T47D (cell line): ENCODE data around the gene ERP44.
"Not testable (repeated sequence)": the region's sequence is repeated elsewhere in the genome, so short reads cannot be mapped to it uniquely, and the experiment has no call there.

ENCODE experiments used
- DNase-seq, 2 experiments: peaks; one replicate each; pipeline versions ENCODE4 v3.0.0 to v3.0.0-alpha.2; 2011 to 2012; ENCODE audit warnings: low read depth in 1 of 2, low spot score in 1 of 2
- JUND ChIP-seq: IDR thresholded peaks from 2 replicates; pipeline ENCODE4 v1.6.1; 2012; ENCODE audit warnings: low read depth
- in situ Hi-C: cut with HindIII; loops from 2 replicates; pipeline ENCODE4 v1.10.0; 2016; ENCODE audit warnings: low sequenced_read_pairs, low pct_unique_long_range_greater_than_20kb

ERP44 gene

DNA sequence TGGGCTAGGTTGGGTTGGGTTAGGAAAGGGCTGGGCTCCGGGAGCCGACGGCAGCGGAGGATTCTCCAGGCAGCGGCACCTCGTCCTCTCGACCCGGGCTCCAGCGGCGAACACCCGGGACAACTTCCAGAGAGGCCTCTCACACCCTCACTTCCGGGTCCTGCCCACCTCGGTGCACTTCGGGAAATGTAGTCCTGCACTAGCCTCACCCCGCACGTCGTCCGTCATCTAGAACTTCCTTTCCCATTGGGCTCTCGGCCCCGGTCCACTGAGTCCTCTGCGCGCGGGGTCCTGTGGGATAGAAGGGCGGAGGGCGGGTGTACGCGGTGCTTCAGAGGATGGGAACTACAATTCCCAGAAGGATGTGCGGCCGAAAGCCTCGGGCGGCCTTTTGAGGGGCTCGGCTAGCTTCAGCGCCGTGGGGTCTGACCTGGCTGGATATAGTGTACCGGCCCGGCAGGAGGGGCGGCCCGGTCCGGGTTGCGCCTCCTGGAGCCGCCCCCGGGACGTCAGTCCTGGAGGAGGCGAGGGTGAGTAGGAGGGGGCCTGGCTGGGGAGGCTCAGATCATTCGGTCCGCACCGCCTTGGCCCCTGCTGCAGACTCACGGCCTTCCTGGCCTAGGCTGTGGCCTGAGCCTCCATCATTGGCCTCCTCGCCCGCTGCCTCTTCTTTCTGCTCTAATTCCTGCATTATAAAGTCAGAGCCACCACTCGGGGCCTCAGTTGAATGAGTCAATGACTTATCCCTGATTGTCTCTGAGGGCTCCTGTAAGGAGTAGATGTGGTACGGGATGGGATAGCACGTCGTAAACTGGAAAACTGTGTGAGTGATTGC, at the start of gene ERP44, which contains the start of gene INVS:
Gene ERP44 (minus strand): TSS at position 114 of the 835 bp plus-strand sequence. CDS start 160 bp downstream, outside the sequence.
Gene INVS (plus strand): TSS at position 357 of the 835 bp plus-strand sequence. CDS start 5,279 bp downstream, outside the sequence.
- in situ Hi-C loops = no loop called here
- peak; percentile 76 to 98 for DNase-seq
- no peak for TF ChIP-seq JUND

DNA sequence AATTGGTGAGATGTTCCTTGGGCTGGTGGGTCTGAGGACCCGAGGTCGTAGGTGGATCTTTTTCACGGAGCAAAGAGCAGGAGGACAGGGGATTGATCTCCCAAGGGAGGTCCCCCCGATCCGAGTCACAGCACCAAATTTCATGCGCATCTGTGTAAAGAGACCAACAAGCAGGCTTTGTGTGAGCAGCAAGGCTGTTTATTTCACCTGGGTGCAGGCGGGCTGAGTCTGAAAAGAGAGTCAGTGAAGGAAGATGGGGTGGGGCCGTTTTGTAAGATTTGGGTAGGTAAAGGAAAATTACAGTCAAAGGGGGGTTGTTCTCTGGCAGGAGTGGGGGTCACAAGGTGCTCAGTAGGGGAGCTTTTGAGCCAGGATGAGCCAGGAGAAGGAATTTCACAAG, 47.2 kb upstream of the ERP44 start:
- DNase-seq, in situ Hi-C loops: not testable (repeated sequence)

DNA sequence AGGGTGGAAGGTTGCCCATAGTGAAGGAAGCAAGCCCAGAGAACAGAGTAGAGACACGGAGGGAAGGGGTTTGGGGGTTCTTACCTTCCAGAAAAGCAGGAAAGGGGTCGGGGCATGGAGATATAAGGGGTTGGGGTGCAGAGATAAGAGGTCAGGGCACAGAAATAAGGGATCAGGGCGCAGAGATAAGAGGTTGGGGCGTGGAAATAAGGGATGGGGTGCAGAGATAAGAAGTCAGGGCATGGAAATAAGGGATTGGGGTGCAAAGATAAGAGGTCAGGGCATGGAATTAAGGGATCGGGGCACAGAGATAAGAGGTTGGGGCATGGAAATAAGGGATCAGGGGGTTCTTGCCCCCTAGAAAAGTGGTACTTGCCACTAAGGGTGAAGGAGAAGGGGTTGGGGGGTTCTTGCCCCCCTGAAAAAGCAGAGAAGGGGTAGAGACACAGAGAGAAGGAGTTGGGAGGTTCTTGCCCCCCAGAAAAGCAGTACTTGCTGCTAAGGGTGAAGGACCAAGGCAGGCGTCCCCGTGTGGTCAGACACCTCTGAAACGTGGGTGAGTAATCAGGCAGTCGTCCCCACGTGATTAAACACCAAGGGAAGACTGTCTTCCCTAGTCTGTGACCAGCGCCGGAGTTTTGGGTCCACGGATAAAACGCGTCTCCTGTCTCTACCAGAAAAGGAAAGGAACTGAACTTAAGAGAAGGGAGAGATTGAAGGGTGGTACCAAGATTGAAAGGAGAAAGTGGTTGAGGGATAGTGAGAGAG, 46.6 kb upstream of the ERP44 start:
- in situ Hi-C loops, DNase-seq: not testable (repeated sequence)

DNA sequence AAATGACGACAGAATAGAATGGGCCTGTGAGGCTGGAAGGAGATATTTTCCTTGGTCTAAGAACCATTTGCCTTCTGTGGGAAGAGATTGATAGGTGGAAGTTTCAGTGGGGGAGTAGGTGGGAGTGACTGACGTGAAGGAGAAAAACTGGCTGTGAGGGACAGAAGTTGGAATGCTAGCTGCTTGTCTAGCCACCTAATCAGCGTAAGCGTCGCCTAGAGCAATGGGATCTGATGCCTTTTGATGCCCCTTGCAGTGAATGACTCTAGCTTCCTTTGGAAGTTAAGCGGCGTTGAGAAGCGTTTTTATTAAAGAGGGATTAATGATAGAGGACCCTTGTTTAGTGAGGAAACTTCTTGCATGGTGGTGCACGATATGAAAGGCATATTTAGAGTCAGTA, 43.1 kb upstream of the ERP44 start:
- in situ Hi-C loops, DNase-seq: not testable (repeated sequence)

DNA sequence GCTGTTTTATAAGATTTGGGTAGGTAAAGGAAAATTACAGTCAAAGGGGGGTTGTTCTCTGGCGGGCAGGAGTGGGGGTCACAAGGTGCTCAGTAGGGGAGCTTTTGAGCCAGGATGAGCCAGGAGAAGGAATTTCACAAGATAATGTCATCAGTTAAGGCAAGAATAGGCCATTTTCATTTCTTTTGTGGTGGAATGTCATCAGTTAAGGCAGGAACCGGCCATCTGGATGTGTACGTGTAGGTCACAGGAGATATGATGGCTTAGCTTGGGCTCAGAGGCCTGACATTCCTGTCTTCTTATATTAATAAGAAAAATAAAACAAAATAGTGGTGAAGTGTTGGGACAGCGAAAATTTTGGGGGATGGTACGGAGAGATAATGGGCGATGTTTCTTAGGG, 41.5 kb upstream of the ERP44 start:
- in situ Hi-C loops, DNase-seq: not testable (repeated sequence)

DNA sequence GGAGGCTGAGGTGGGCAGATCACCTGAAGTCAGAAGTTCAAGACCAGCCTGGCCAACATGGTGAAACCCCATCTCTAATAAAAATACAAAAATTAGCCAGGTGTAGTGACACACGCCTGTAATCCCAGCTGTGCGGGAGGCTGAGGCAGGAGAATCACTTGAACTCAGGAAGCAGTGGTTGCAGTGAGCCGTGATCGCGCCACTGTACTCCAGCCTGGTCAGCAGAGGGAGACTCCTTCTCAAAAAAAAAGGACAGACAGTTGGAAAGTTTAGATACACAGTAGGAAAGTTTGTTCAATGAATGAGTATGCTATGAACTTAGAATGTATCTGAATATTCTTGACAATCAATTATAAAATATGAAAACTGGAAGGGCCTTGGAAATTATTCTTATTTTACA, 38.0 kb upstream of the ERP44 start:
- peak in 1 of 2 experiments; percentile 25 for DNase-seq
- in situ Hi-C loops = not testable (repeated sequence)

DNA sequence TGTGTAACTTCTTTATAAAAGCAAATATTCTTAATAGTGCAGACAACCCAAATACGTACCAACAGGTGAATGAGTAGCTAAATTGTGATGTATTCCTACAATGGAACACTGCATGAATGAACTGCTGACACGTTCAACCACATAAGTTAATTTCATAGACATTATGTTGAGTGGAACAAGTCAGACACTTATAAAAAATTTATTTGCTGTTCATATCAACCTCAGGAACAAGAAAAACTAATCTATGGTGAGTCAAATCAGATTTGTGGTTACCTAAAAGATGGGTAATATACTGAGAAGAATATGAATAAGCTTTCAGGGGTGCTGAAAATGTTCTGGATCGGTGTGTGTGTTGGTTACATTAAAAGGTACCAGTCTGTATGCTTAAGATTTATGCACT, 35.9 kb upstream of the ERP44 start:
- in situ Hi-C loops = no loop called here
- no peak for DNase-seq
- TF ChIP-seq JUND = no peak

DNA sequence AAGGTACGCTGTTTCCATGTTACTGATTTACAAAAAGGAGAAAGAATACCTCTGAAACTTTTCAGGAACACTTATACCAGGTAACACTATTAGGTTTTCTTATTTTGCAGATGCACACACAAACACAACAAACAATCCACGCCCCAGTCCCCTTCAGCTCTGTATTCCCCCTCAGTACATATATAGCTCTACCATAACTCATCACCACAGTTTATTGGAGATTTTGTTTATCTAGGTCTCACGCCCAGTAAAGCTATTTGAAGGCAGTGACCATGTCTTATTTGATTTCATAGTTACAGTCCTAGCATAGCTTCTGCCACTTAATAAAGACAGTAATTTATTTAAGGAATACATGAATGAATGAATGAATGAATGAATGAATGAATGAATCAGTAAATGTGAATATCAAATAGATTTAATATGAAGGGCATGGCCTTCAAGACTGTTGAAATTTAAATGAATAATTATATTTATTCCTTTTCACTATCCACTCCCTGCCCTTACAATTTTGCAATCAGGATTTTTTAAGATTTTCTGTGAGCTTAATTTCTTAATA, 33.2 kb upstream of the ERP44 start:
- TF ChIP-seq JUND = no peak
- no peak for DNase-seq
- in situ Hi-C loops = no loop called here

DNA sequence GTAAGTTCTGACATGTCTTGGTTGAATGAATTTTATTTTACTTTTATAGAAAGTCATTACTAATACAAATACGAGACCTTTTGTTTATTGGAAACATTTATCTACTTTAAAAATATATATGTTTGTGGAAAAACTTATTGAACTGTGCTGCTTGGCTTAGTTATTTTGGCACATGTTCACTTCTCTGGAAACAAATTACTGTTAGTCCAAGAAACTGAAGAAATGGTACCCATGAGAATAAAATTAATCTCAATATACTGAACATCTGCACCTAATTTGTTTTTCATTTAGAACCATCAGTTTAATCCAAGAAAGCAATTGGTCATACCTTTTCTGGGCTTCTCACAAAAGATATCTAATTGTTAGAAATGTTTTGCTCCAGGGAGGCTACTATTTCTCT, 32.4 kb upstream of the ERP44 start:
- DNase-seq = no peak
- TF ChIP-seq JUND = no peak
- in situ Hi-C loops = no loop called here

DNA sequence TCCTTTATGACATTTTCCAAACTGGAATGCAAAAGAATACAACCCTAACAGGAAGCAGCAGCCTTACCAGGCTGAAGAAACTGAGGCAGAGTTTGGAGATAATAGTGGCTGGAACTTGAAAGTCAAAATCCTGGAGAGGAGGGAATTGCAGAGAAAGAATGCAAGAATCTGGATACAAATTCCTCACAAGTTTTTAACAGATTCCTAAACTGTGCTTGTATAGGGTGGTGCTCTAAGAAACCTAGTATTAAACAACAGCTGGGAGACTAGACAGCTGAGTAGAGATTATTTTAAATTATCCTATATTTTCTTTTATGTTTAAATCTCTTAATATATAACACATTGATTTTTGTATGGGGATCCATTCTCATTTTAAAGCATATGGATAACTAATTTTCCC, 31.0 kb upstream of the ERP44 start:
- in situ Hi-C loops = no loop called here
- TF ChIP-seq JUND = no peak
- no peak for DNase-seq

DNA sequence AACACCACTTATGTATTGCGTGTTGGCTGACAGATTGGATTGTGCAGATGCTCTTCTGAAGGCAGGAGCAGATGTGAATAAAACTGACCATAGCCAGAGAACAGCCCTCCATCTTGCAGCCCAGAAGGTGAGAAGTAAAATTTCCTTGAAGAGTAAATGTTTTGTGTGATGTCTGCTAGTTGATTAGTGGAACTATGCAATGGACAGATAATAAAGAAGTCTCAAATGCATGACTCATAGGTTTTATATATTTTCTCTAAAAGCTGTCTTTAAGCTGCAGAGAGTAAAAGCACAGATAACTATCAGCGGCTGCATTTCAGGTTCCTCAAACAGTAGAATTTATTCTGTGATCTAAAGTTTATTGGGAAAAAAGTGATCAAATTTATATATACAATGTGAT, 27.6 kb upstream of the ERP44 start:
- in situ Hi-C loops = no loop called here
- no peak for TF ChIP-seq JUND
- no peak for DNase-seq

DNA sequence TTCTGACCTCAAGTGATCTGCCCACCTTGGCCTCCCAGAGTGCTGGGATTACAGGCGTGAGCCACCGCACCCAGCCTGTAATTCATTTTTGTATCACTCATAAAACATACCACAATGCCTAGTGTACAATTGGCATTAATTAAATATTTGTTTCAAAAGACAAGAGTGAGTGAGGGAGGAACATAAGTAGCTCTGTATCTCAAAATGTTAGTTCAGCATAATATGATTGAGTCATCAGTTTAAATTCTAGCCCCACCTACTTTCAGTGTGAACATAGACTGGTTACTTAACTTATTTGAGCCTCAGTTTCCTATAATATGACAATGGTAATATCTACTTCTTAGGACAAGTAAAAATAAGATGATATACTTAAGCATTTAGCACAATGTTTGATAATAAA, 27.1 kb upstream of the ERP44 start:
- no peak for TF ChIP-seq JUND
- in situ Hi-C loops = no loop called here
- DNase-seq = no peak

DNA sequence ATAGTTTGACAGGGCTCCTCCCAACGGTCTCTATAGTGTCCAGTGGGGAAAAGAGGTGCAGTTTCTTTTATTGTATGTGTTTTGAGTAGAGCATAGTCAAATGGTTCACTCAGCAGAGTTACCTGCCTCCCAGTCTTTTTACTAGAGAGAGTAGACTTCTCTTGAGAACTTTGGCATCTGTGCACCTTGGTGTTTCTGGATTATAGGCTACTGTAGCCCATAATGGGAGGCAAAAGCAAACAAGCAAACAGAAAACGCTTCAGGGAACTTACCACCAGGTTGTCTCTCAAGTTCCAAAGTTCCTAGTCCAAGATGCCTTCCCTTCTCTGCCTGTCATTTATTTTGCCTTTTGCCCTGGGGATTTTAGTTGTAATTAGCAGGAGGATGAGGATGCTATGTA, 26.4 kb upstream of the ERP44 start:
- TF ChIP-seq JUND = no peak
- peak in 1 of 2 experiments; percentile 1 for DNase-seq
- in situ Hi-C loops = no loop called here
